Activated CD4-positive, alpha-beta T cell treated with anti-CD3 and anti-CD28 coated beads for 48 hours (primary cell): ENCODE results near the gene IL1RL1.

Source experiments
- DNase-seq: peaks from one replicate; pipeline ENCODE4 v3.0.0-alpha.2; 2020

The IL1RL1 gene

GRCh38 chr2:102294802-102295489 lies 16.4 kb upstream of the IL1RL1 start:
- DNase-seq = no peak

GRCh38 chr2:102295566-102295965 lies 15.8 kb upstream of the IL1RL1 start:
- DNase-seq = no peak

- DNase-seq = peak; percentile 14
Measured at GRCh38 chr2:102296449-102296848, 14.9 kb upstream of the IL1RL1 start.

- DNase-seq = no peak
Measured at GRCh38 chr2:102297891-102298290, 13.5 kb upstream of the IL1RL1 start.

- peak; percentile 69 for DNase-seq
Measured at GRCh38 chr2:102301867-102302362, 9.4 kb upstream of the IL1RL1 start.

- no peak for DNase-seq
Measured at GRCh38 chr2:102302458-102302857, 8.9 kb upstream of the IL1RL1 start.

GRCh38 chr2:102303589-102303988 lies 7.8 kb upstream of the IL1RL1 start:
- no peak for DNase-seq

GRCh38 chr2:102304268-102304667 lies 7.1 kb upstream of the IL1RL1 start:
- DNase-seq = no peak

- peak; percentile 62 for DNase-seq
Measured at GRCh38 chr2:102304711-102305611, 6.4 kb upstream of the IL1RL1 start.

- no peak for DNase-seq
Measured at GRCh38 chr2:102306125-102306524, 5.2 kb upstream of the IL1RL1 start.

- no peak for DNase-seq
Measured at GRCh38 chr2:102313025-102313424, 1.7 kb downstream of the IL1RL1 start.

- DNase-seq = no peak
Measured at GRCh38 chr2:102313471-102313870, 2.1 kb downstream of the IL1RL1 start.

- DNase-seq = no peak
Measured at GRCh38 chr2:102313950-102314349, 2.6 kb downstream of the IL1RL1 start.

GRCh38 chr2:102315921-102316320 lies 4.6 kb downstream of the IL1RL1 start:
- DNase-seq = no peak

GRCh38 chr2:102317715-102318114 lies 6.4 kb downstream of the IL1RL1 start:
- no peak for DNase-seq

- DNase-seq = no peak
Measured at GRCh38 chr2:102318437-102318836, 7.1 kb downstream of the IL1RL1 start.

GRCh38 chr2:102321941-102322719 lies 10.8 kb downstream of the IL1RL1 start:
- no peak for DNase-seq

- peak; percentile 19 for DNase-seq
Measured at GRCh38 chr2:102324914-102325313, 13.6 kb downstream of the IL1RL1 start.

- DNase-seq = no peak
Measured at GRCh38 chr2:102331311-102331980, 20.1 kb downstream of the IL1RL1 start.

GRCh38 chr2:102334486-102334885 lies 23.1 kb downstream of the IL1RL1 start:
- DNase-seq = no peak

GRCh38 chr2:102335871-102336366 lies 24.6 kb downstream of the IL1RL1 start:
- no peak for DNase-seq

- DNase-seq = no peak
Measured at GRCh38 chr2:102336502-102336945, 25.2 kb downstream of the IL1RL1 start.
